ENCODE results near the gene CD82.
A peak's percentile ranks its signal among the peaks of the same experiment; 100 is the strongest.

The CD82 gene

DNA sequence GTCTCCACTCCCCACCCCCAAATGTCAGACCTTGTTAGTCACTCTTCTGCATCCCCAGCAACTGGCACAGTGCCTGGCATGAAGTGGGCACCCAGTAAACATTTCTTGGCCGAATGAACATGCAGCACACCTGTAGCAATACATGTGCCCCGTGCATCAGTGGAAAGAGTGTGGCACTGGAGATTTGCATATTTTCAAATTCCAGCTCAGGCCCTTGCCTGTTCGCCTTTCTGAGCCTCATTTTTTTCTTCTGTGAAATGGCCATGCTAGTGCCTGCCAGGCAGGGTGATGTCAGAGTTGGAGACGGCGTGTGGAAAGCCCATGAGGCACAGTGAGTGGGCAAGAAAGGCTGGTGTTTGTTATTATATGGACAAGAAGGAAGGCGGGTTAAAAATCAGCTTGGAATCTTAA, 38.7 kb downstream of the CD82 start:
- DNase-seq, result no peak

DNA sequence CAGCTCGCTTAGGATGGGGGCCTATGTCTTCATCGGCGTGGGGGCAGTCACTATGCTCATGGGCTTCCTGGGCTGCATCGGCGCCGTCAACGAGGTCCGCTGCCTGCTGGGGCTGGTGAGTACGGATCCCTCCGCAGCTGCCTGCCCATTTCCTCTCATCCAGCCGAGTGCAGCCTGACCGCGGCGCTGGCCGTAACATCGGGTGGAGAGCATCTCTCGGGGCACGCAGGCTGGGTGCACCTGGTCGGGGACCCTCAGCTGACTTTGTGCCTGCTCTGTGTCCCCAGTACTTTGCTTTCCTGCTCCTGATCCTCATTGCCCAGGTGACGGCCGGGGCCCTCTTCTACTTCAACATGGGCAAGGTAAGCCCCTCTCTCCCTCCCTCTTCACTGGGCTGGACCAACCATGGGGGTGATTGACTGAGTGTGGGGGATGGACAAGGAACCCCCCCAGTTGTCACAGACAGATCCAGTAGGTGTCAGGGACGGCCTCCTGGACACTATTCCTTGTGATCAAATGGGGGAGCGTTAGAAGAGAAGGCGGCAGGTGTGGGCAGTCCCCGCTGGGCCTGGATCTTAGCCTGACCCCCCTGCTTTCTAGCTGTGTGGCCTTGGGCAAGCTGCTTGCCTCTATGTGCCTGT, 39.7 kb downstream of the CD82 start:
- no peak for DNase-seq

DNA sequence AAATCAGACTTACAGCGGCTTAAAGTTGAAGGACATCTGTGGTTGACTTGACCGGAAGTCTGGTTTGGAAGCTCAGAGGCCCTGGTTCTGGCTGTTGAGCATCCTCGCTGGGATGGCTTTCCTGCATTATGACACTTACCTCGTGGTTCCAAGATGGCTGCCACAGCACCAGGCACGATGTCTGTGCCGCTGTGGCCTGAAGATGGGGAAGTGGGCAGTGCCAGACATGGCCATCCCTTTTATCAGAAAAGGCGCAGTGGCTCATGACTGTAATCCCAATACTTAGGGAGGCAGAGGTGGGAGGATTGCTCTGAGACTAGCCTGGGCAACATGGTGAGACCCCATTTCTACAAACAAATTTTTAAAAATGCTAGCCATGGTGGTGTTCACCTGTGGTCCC, 40.5 kb downstream of the CD82 start:
- DNase-seq, result no peak

DNA sequence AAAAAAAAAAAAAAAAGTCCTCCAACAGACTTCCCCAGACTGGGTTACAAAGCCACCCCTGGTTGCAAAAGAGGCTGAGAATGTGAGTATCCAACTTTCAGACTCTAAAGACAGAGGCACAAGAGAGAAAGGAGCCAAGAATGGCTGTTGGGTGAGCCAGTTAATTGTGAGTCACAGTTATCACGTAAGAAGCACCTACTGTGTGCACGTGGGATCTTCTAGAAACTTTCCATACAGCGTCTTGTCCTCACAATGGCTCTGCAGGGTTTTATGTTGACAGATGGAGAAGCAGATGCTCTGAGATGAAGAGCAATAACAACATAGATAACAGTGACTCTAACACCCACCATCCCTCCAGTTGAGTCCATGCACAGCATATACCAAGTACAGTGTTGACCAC, 41.0 kb downstream of the CD82 start:
- DNase-seq, result no peak

DNA sequence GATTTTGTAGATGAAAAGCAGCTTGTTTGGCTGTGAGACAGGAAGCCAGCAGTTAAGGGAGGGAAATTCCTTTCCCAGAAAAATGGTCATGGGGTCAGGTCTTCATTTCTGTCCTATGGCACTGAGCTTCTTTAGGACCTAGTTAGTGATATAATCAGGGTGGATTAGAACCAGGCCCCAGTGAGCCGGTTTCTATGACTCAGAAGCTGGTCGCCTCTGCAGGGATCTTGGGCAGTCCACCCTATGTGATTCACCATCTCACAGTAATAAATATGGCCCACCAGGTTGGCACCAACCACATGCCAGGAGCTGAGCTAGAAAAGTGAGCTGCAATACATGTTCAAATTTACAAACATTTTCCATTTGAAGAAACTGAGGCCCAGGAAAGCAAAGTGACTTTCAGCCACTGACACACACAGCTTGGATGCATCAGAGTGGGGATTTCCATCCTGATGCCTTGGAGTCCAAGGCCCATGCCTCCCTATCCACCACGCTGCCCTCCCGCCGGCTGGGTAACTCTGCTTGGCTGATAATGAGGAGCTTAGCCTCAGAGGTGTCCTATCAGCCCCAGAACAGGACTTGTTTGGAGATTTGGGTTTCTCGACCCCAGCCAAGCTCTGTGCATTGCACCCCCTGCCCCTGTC, 42.0 kb downstream of the CD82 start:
- no peak for DNase-seq

DNA sequence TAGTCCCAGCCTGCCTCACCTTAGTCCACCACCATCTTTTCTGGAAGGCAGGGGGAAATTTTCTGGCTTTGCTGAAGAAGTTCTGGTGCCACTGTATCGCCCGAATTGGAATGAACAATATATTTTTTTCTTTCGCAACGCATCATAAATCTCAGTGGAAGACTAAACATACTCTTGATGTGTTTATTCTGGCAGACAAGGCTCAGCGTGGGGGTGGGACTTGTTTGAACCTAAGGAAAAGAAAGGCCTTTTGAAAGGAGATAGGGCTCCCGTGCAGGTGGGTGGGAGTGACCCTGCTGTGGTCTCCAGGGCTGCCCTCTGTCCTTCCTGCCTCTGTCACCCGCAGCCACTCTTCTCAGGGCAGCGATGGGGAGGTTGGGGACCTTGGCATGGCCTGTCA, 42.5 kb downstream of the CD82 start:
- no peak for DNase-seq

DNA sequence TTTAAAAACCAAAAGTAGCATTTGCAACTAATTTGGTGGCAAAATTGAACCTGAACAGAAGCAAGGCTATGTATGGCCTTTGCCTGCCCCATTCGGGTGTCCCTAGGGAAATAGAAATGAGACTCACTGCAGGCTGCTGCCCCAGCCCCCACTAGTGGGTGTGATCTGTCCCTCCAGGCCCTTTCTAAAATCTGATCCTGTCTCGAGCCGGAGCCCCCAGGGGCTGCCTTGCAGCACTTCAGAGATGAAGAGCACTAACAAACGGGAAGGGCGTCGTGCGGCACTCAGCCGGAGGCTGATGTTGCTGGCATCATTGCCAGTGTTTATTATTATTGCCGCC, 43.2 kb downstream of the CD82 start:
- no peak for DNase-seq

DNA sequence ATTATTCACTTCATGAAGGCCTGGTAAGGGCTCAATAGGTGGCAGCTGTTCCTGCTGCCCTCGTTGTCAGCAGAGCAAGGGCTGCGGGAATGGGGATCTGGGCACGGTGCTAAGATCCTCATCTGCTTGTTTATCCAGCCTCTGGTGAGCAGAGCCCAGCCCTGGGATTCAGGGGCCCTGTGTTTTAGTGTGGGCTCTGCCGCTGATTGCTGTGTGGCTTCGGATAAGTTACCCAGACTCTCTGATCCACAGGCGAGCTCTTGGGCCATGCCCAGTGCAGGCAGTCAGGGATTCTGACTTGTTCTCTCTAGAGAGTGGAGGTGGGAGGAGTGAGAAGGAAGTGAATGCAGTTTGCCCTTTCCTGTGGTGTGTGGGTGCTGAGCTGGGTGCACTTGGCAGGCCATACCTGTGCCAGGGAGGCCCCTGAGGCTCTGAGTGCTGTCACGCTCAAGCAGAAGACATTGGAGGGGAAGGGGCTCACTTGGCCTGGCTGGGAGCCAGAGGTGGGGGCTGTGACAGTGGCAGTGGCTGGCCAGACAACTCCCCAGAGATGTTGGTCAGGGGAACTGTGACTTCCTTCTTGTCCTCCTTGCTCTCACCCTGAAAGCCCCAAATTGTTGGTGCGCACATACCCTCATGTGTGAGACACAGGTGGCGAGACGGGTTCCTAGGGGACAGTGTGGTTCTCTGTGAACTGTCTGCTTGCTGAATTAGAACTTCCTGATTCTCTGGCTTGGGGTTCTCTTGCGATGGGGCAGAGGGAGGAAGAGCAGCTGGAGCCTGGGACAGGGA, 43.7 kb downstream of the CD82 start:
- no peak for DNase-seq

DNA sequence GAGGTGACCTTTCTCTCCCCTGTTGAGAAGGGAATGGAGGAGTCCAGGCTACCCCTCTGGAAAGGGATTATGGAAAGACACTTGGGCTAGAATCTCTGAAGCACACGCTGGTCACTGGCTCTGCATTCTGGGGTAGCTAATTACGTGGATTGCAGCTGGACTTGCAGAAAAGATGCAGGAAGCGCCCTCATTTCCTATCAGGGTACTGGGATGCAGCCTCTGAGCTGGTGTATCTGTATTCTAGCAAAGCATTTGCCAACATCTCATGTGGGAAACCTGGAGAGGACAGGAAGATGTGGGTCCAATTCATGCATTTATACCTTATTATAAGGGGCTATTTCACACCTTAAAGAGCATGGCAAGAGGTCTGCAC, 44.3 kb downstream of the CD82 start:
- DNase-seq, result no peak

DNA sequence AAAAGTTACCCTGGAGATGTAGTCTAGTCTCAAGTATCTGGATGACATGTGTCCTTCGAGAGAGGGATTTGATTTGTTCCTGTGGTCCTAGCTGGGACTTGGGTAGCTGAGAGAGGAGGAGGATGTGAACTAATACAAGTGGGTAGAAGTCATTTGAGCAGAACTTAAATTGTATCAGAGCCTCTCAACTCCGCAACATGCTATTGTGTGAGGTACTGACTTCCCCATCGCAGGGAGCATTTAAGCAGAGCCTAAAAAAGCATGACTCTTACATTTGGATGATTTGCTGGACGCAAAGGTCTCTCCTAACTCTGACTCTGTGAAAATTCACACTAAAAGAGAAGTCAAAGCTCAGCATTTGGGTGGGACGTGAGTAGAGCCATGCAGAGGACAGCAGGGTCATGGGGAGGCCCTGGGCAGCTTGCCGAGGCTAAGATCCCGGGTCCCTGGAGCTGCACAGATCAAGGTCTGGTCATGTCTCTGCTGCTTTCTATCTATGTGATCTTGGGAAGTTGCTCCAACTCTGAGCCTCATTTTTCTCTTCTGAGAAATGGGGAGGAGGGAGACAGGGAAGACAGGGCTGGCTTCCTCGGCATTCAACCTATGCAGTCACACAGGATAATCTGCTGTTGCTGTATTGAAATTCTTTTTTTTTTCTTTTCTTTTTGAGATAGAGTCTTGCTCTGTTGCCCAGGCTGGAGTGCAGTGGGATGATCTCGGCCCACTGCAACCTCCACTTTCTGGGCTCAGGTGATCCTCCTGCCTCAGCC, 44.9 kb downstream of the CD82 start:
- DNase-seq, result no peak

DNA sequence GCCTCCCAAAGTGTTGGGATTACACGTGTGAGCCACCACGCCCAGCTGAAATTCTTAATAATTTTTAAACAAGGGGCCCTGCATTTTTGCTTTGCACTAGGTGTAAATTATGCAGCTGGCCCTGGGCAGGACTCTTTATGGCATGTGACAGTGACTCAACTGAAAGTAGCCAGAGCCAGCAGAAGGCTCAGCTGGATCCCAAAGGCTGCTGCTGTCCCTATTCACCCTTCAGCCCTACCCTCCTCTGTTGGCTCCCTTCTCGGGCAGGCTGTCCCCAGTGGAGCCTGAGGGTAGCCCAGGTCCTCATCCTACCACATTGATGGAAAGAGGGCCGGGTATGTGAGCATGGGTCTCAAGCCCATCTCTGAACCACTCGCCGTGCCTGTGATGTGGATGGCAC, 45.6 kb downstream of the CD82 start:
- DNase-seq, result no peak

DNA sequence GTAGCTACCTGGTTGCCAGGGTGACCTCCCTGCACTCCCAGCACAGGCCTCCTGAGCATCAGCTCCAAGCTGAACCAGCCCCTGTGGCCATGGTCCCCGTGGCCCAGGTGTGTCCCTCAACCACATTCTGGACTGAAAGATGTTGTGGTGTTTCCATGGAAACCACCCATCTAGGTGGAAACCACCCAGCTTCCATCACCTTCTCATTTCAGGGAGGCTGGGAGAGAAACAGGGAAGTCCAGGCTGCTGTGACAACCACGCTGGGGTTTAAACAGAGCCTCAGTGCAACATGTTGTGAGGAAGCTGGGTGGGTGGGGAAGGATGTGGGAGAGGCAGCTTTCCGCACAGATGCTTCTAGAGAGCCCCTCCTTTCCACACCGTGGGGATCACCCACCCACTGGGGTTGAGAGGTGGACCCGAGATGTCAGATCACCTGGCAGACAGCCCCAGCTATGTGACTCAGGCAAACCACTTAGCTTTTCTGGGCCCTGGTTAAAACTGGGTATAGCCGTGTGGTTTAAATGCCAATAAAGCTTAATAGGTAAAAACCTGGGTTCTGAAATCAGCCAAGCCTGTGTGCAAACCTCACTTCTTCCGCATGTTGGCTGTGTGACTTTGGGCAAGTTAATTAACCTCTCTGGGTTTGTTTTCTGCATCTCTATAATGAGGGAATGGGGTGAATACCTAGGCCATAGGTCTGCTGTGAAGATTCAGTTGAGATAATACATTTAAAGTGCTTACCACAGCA, 46.4 kb downstream of the CD82 start:
- DNase-seq, result no peak

DNA sequence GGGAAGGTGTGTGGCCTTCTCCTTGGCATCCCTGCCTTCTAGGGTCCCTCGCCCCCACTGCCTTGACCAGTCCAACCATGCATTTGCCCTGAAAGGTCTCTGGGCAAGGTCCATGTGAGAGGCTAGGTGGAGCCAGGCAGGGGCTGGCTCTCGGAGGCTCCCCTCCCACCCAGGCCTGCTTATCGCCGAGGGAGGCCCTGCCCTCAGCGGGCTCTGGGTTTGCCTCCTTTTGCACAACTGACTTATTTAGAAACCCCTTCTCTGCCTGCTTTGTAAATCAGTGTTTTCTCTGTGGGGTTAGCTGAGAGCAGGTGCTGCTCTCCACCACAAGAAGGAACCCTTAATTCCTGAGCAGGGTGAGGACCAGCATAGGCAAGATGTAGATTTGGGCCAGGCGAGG, 47.7 kb downstream of the CD82 start:
- DNase-seq, result no peak

DNA sequence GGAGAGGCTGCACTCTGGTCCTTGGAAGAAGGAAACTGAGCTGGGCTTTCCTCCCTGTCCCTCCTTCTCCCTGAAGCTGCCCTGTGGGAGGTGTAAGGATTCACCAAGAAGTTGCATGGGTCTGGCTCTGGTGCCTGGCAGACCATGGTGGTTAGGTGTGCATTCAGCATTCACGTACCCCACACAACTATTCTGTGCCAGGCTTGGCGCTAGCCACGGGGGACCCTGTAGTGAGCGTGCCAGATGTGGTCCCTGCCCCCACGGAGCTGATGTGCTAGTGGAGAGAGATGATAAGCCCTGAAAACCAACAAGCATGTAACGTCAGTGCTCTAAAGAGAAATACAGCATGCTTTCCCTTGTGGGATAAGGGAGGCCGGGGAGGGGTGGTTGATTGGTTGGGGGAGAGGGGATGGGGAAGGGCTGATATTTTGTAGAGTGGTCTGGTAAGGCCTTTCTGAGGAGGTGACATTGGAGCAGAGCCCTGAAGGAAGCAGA, 48.9 kb downstream of the CD82 start:
- no peak for DNase-seq

DNA sequence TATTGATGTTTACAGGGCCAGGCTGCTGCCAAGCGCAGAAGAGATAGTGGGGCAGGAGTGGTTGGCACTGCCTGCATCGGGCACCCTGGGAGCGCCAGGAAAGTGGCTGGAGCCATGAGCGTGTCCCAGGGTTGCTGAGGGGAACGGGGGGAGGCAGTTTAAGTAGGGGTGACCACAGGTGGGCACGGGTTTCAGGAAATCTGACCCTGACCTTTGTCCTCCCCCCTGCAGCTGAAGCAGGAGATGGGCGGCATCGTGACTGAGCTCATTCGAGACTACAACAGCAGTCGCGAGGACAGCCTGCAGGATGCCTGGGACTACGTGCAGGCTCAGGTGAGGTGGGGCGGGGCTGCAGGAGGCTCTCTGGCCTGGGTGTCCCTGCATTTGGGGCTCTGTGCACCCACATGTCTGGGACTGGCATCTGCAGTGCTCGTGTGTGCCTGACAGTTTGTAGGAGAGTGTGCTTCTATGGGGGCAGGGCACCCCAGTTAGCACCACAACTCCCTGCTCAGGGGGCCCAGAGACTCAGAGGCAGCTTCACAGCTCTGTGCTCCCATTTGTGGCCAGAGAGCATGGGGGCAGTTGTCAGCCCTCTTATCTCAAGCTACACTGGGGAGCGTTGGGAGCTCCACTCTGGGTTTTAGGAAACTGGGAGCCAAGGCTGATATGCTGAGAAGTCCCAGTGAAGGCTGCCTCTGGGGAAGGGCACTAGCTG, 49.7 kb downstream of the CD82 start:
- peak; percentile 16 for DNase-seq

DNA sequence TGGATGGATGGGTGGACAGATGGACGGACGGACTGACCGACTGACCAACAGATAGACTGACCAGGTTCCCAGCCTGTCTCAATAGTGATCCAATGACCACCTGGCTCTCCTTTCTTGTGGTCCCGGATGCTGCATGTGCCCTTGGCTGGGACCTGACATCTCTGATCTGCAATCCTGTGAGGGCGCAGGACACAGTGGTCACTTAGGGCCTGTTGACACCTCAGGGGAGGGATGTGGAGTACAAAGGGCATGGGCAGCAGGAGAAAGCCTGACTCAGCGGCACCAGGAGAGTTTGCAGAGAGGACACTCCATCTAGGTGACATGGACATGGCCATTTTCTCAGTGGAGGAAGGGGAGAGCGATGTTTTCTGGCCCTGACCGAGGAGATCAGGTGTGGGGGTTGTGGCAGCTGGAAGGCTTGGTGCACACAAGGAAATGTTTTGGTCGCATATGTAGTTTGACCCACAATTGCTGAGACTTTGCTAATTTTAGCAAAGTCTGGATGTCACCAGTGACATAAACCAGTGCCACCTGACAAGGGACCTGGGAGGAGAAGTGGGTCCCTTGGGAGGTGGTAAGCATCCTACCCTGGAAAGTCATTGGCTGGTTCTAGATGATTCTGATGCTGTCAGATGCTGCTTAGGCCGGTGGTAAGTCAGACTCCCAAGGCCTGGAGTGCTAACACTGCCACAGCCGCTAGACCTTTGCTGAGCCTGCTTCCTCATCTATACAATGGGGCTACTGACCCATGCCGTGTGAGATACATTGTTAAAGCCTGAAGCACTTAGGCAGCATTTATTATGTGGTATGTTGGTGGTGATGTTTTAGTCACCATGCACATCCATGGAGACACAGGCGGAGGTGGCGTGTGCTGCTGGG, 50.7 kb downstream of the CD82 start:
- peak; percentile 11 for DNase-seq

DNA sequence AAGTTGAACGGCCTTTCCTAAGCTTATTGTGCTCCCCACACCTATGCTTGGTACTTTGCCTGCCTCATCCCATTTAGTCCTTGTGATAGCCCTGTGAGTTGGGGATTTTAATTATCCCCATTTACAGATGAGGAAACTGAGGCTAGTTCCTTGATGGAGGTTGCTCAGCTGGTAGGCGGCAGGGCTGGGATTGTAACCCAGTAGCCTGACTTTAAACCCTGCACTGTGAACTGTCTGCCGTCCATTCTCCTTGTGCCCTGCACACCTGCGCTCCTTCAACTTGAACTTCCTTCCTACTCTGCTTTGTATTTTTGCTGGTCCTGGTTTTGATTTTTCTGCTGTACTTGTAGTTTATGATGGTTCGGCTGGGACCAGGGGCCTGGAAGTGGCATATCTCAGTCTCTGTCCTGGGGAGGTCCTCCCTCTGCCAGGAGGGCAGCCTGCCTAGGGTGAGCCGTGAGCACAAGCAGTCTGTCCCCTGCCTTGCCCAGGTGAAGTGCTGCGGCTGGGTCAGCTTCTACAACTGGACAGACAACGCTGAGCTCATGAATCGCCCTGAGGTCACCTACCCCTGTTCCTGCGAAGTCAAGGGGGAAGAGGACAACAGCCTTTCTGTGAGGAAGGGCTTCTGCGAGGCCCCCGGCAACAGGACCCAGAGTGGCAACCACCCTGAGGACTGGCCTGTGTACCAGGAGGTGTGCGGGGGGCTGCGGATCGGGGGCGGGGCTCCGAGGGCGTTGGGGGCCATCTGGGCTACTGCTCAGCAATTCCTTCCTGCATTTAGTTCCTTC, 52.4 kb downstream of the CD82 start:
- DNase-seq, result peak; percentile 15

DNA sequence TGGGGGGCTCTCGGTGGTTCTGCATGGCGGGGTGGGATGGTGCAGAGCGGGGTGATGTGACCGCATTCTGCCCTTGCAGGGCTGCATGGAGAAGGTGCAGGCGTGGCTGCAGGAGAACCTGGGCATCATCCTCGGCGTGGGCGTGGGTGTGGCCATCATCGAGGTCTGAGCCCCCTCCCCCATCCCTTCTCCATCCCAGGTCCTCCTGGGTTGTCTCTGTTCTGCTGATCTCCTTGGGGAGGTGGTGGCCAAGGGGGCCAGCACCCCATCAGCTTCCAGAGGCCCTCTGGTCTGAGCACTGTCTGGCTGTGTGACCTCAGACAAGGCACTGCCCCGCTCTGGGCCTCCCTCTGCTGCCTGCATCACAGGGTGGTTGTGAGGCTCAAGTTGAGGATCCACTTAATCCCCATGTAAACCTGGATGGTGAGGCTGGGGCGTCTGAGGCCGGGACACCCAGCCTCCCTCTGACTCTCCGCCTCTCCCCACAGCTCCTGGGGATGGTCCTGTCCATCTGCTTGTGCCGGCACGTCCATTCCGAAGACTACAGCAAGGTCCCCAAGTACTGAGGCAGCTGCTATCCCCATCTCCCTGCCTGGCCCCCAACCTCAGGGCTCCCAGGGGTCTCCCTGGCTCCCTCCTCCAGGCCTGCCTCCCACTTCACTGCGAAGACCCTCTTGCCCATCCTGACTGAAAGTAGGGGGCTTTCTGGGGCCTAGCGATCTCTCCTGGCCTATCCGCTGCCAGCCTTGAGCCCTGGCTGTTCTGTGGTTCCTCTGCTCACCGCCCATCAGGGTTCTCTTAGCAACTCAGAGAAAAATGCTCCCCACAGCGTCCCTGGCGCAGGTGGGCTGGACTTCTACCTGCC, 53.3 kb downstream of the CD82 start:
- DNase-seq, result peak; percentile 24

DNA sequence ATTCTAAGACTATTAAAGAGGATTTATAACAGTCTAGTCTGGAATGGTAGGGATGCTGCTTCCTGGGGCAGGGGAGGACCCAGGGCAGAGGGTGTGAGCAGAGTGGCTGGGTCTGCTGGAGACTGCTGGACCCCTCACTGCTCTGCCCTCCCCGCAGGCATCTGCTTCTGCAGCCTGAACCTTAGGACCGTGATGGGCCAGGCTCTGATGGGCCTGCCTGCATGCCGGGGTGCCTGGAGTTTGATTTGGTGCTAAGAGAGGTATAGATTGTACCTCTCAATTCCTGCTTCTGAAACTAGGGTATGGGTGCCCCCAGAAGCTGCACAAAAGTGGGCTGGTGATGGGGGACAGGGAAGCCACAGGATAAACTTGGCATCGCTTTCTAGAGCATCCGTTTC, 54.9 kb downstream of the CD82 start:
- peak; percentile 17 for DNase-seq
